NCI-H146 treated with DMSO at 0.1 percent for 48 hours (cell line): ENCODE measurements around the gene ILF3.
A peak's percentile ranks its signal among the peaks of the same experiment; 100 is the strongest.

Source experiments
- DNase-seq: peaks from one replicate; lab custom pipeline; 2025; ENCODE audit not compliant: unreplicated experiment; lab: John Stamatoyannopoulos, UW

The ILF3 gene

GRCh38 chr19:10694706-10695307, 40.7 kb downstream of the ILF3 start:
- no peak for DNase-seq

- DNase-seq = peak; percentile 91
These were observed 41.6 kb downstream of the ILF3 start for GRCh38 chr19:10695401-10696398.

- peak; percentile 33 for DNase-seq
These were observed 45.6 kb downstream of the ILF3 start for GRCh38 chr19:10699650-10700335.

- DNase-seq = peak; percentile 23
These were observed 47.9 kb downstream of the ILF3 start for GRCh38 chr19:10701955-10702525.

GRCh38 chr19:10706990-10707389, 52.8 kb downstream of the ILF3 start:
- no peak for DNase-seq

- no peak for DNase-seq
These were observed 53.3 kb downstream of the ILF3 start for GRCh38 chr19:10707440-10707839.

- no peak for DNase-seq
These were observed 54.1 kb downstream of the ILF3 start for GRCh38 chr19:10708291-10708690.

- DNase-seq = no peak
These were observed 57.9 kb downstream of the ILF3 start for GRCh38 chr19:10712045-10712444.

- DNase-seq = no peak
These were observed 58.6 kb downstream of the ILF3 start for GRCh38 chr19:10712754-10713153.

GRCh38 chr19:10713317-10713716, 59.2 kb downstream of the ILF3 start:
- DNase-seq = no peak

- DNase-seq = no peak
These were observed 62.9 kb downstream of the ILF3 start for GRCh38 chr19:10717054-10717355.

GRCh38 chr19:10717356-10718204, 63.4 kb downstream of the ILF3 start, which contains the start of gene DNM2:
Gene DNM2, plus strand, starts transcription at chr19:10718079. Its CDS starts 164 bp downstream, at chr19:10718243.
- DNase-seq = peak; percentile 100

GRCh38 chr19:10718205-10719196, 64.4 kb downstream of the ILF3 start:
- peak; percentile 16 for DNase-seq

- no peak for DNase-seq
These were observed 65.4 kb downstream of the ILF3 start for GRCh38 chr19:10719466-10719961.

- no peak for DNase-seq
These were observed 66.5 kb downstream of the ILF3 start for GRCh38 chr19:10720607-10721125.

GRCh38 chr19:10723591-10723990, 69.4 kb downstream of the ILF3 start:
- no peak for DNase-seq

- no peak for DNase-seq
These were observed 70.5 kb downstream of the ILF3 start for GRCh38 chr19:10724573-10725071.

- no peak for DNase-seq
These were observed 71.3 kb downstream of the ILF3 start for GRCh38 chr19:10725415-10725814.

GRCh38 chr19:10726268-10726667, 72.1 kb downstream of the ILF3 start:
- DNase-seq = no peak
